ENCODE results near the gene ANKFN1. TPM values are rescaled to one million over a fixed set of nuclear protein-coding genes. Genes with fewer than 3 reads are reported as not detected.

Gene ANKFN1
- total RNA-seq, 1 donor from 2014 or later = 0.96 TPM

- Mint-ChIP-seq H3K36me3 (ENCODE audit: unreplicated experiment) (no peaks in the 10 kb centered on the region), H3K9me3 (ENCODE audit: unreplicated experiment) (no peaks in the 10 kb centered on the region), H3K4me3 (ENCODE audit: unreplicated experiment) (no peak overlapping the region), H3K27me3 (ENCODE audit: unreplicated experiment) (no peaks in the 10 kb centered on the region), H3K27ac (ENCODE audit: unreplicated experiment) (no peak overlapping the region), H3K4me1 (ENCODE audit: low read depth, unreplicated experiment) (no peaks in the 10 kb centered on the region)
- TF ChIP-seq CTCF (IDR thresholded peaks at IDR 0.05; ENCODE audit: partially characterized antibody, unreplicated experiment) = no peak
- no peak for DNase-seq
Observed at GRCh38 chr17:56111706-56112485, 41.4 kb upstream of the ANKFN1 start.

- no peaks in the 10 kb centered on the region for H3K27me3 Mint-ChIP-seq (ENCODE audit: unreplicated experiment)
- H3K36me3 Mint-ChIP-seq (ENCODE audit: unreplicated experiment) = no peaks in the 10 kb centered on the region
- no peaks in the 10 kb centered on the region for H3K9me3 Mint-ChIP-seq (ENCODE audit: unreplicated experiment)
- H3K4me3 Mint-ChIP-seq (ENCODE audit: unreplicated experiment) = peak overlapping the region; percentile 35
- no peak for DNase-seq
- no peaks in the 10 kb centered on the region for H3K4me1 Mint-ChIP-seq (ENCODE audit: low read depth, unreplicated experiment)
- no peak overlapping the region for H3K27ac Mint-ChIP-seq (ENCODE audit: unreplicated experiment)
- no peak for TF ChIP-seq CTCF (IDR thresholded peaks at IDR 0.05; ENCODE audit: partially characterized antibody, unreplicated experiment)
Observed at GRCh38 chr17:56113486-56113885, 39.8 kb upstream of the ANKFN1 start.

- Mint-ChIP-seq H3K4me1 (ENCODE audit: low read depth, unreplicated experiment) (no peaks in the 10 kb centered on the region), H3K36me3 (ENCODE audit: unreplicated experiment) (no peaks in the 10 kb centered on the region), H3K27ac (ENCODE audit: unreplicated experiment) (no peak overlapping the region), H3K4me3 (ENCODE audit: unreplicated experiment) (no peak overlapping the region), H3K27me3 (ENCODE audit: unreplicated experiment) (no peaks in the 10 kb centered on the region), H3K9me3 (ENCODE audit: unreplicated experiment) (no peaks in the 10 kb centered on the region)
- DNase-seq = no peak
- no peak for TF ChIP-seq CTCF (IDR thresholded peaks at IDR 0.05; ENCODE audit: partially characterized antibody, unreplicated experiment)
Observed at GRCh38 chr17:56114469-56114868, 38.8 kb upstream of the ANKFN1 start.

- TF ChIP-seq CTCF (IDR thresholded peaks at IDR 0.05; ENCODE audit: partially characterized antibody, unreplicated experiment) = no peak
- Mint-ChIP-seq H3K4me1 (ENCODE audit: low read depth, unreplicated experiment) (peaks cover 2% of the 10 kb centered on the region), H3K27me3 (ENCODE audit: unreplicated experiment) (no peaks in the 10 kb centered on the region), H3K9me3 (ENCODE audit: unreplicated experiment) (no peaks in the 10 kb centered on the region), H3K4me3 (ENCODE audit: unreplicated experiment) (no peak overlapping the region), H3K36me3 (ENCODE audit: unreplicated experiment) (no peaks in the 10 kb centered on the region), H3K27ac (ENCODE audit: unreplicated experiment) (no peak overlapping the region)
- no peak for DNase-seq
Observed at GRCh38 chr17:56119191-56119590, 34.1 kb upstream of the ANKFN1 start.

GRCh38 chr17:56119936-56120335 lies 33.3 kb upstream of the ANKFN1 start:
- no peak overlapping the region for H3K4me3 Mint-ChIP-seq (ENCODE audit: unreplicated experiment)
- no peaks in the 10 kb centered on the region for H3K36me3 Mint-ChIP-seq (ENCODE audit: unreplicated experiment)
- no peak for TF ChIP-seq CTCF (IDR thresholded peaks at IDR 0.05; ENCODE audit: partially characterized antibody, unreplicated experiment)
- no peaks in the 10 kb centered on the region for H3K27me3 Mint-ChIP-seq (ENCODE audit: unreplicated experiment)
- peaks cover 2% of the 10 kb centered on the region for H3K4me1 Mint-ChIP-seq (ENCODE audit: low read depth, unreplicated experiment)
- no peak overlapping the region for H3K27ac Mint-ChIP-seq (ENCODE audit: unreplicated experiment)
- no peaks in the 10 kb centered on the region for H3K9me3 Mint-ChIP-seq (ENCODE audit: unreplicated experiment)
- DNase-seq = no peak
